Cardiac fibroblast (primary cell): ENCODE data around the gene VSIR.

Source experiments
- DNase-seq, 2 donors: peaks; one replicate each; pipeline versions ENCODE4 v3.0.0 to v3.0.0-alpha.2; 2010; ENCODE audit warnings: low read depth in 2 of 2
- H3K4me3 ChIP-seq, 2 donors: replicated peaks in 1 of 2; 1 replicate in 1 of 2; 2 replicates in 1 of 2; pipeline ENCODE4 v1.5.1; 2011; ENCODE audit warnings: low read depth in 2 of 2, low read length in 2 of 2, mild to moderate bottlenecking in 2 of 2, moderate library complexity in 1 of 2
- TF ChIP-seq, protein P1 (sequence below): IDR thresholded peaks from one replicate; pipeline ENCODE4 v1.5.1; 2011; ENCODE audit warnings: low read depth, mild to moderate bottlenecking, low read length, inconsistent platforms

VSIR gene

GRCh38 chr10:71714031-71714410, 59.3 kb downstream of the VSIR start:
- no peak overlapping the region for H3K4me3 ChIP-seq
- TF ChIP-seq, protein P1, sequence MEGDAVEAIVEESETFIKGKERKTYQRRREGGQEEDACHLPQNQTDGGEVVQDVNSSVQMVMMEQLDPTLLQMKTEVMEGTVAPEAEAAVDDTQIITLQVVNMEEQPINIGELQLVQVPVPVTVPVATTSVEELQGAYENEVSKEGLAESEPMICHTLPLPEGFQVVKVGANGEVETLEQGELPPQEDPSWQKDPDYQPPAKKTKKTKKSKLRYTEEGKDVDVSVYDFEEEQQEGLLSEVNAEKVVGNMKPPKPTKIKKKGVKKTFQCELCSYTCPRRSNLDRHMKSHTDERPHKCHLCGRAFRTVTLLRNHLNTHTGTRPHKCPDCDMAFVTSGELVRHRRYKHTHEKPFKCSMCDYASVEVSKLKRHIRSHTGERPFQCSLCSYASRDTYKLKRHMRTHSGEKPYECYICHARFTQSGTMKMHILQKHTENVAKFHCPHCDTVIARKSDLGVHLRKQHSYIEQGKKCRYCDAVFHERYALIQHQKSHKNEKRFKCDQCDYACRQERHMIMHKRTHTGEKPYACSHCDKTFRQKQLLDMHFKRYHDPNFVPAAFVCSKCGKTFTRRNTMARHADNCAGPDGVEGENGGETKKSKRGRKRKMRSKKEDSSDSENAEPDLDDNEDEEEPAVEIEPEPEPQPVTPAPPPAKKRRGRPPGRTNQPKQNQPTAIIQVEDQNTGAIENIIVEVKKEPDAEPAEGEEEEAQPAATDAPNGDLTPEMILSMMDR = no peak
- DNase-seq = no peak

- TF ChIP-seq, protein P1 = peak; percentile 31
- H3K4me3 ChIP-seq = no peak overlapping the region
- peak; percentile 87 to 97 for DNase-seq
Measured at GRCh38 chr10:71713135-71714030, 59.9 kb downstream of the VSIR start.

- DNase-seq = no peak
- TF ChIP-seq, protein P1 = no peak
- no peak overlapping the region for H3K4me3 ChIP-seq
Measured at GRCh38 chr10:71712572-71713134, 60.7 kb downstream of the VSIR start.

DNA sequence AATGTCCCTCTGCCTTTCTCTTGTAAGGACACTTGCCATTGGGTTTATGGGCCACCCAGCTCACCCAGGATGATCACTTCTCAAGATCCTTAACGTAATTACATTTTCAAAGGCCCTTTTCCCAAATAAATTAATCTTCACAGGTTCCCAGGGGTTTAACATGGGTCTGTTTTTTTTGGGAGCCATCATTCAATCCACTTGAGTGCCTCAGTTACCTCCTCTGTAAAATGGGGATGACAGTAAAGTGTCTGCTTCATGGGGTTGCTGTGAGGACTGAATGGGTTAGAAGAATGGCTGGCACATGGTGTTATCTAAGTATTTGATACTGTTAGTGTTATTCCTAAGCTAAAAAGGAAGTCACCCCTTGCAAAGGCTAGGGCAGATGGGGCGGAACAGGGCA, 61.1 kb downstream of the VSIR start:
- TF ChIP-seq, protein P1 = no peak
- no peak overlapping the region for H3K4me3 ChIP-seq
- DNase-seq = no peak

- no peak for DNase-seq
- no peak overlapping the region for H3K4me3 ChIP-seq
- TF ChIP-seq, protein P1 = no peak
Measured at GRCh38 chr10:71711052-71711623, 62.2 kb downstream of the VSIR start.

DNA sequence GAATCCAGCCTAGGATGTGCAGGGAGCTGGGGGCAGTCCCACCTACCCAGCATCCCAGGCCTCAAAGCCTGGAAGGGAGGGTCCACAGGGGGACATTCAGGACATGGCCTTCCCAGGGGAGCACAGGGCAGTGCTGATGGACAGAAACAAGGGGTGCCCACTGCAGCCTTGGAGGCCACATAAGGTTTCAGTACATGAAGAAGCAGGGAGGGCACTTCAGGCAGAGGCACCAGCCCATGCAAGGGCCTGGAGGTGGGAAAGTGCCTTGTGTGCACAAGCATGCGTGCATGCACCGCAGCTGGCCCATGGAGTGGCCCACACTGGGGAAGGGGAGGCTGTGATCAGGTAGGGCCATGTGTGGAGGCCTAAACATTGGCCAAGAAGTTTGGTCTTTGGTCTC, 62.8 kb downstream of the VSIR start:
- H3K4me3 ChIP-seq = no peak overlapping the region
- TF ChIP-seq, protein P1 = no peak
- no peak for DNase-seq
